ENCODE measurements around the gene FAM3C. TPM values are rescaled to one million over a fixed set of nuclear protein-coding genes. Genes with fewer than 3 reads are reported as not detected.

The FAM3C gene
- total and polyA plus RNA-seq, 2 of the 4 experiments (the other 2 are of a cell fraction) = 11.5 to 45.8 TPM

- Histone ChIP-seq H2AK9ac (replicated peaks; ENCODE audit: low read depth, low read length, poor library complexity) (no peak overlapping the region), H2BK120ac (ENCODE audit: low read depth, low read length) (no peak overlapping the region), H3K9me1 (ENCODE audit: insufficient read depth, low read length) (peaks cover 4% of the 10 kb centered on the region; the same call in 1 of the 2 replicates), H4K20me1 (ENCODE audit: insufficient read depth, low read length) (no peaks in the 10 kb centered on the region), H3K4me3 (ENCODE audit: insufficient read depth, low read depth, low read length) (no peak overlapping the region), H3K4ac (ENCODE audit: low read depth, low read length) (no peak overlapping the region), H3K56ac (ENCODE audit: extremely low read depth, insufficient read depth, low read length) (no peak overlapping the region), H2BK20ac (ENCODE audit: low read depth, low read length) (no peak overlapping the region), H3K9me3 (ENCODE audit: control insufficient read depth, insufficient read depth, low read length) (no peaks in the 10 kb centered on the region), H3K79me1 (ENCODE audit: low read depth in 1 of 2, low read length in 2 of 2) (peaks cover 9 to 17% of the 10 kb centered on the region in 2 experiments), H3K18ac (ENCODE audit: low read depth, low read length) (no peak overlapping the region), H3K27ac (ENCODE audit: insufficient read depth, low read length) (no peak overlapping the region), H4K5ac (ENCODE audit: low read depth, low read length) (no peak overlapping the region), H3K23ac (ENCODE audit: low read depth, low read length) (no peak overlapping the region), H2BK5ac (ENCODE audit: low read depth, low read length, poor library complexity, severe bottlenecking) (no peak overlapping the region), H2AFZ (replicated peaks; ENCODE audit: low read length, poor library complexity) (no peak overlapping the region), H3K27me3 (ENCODE audit: control insufficient read depth, insufficient read depth, low read length) (no peaks in the 10 kb centered on the region), H3K4me1 (ENCODE audit: control insufficient read depth, insufficient read depth, low read length) (no peaks in the 10 kb centered on the region), H2BK15ac (ENCODE audit: low read depth, low read length) (no peak overlapping the region), H2AK5ac (ENCODE audit: low read depth, low read length) (no peak overlapping the region), H4K8ac (ENCODE audit: low read depth in 2 of 2, low read length in 2 of 2) (no peak overlapping the region), H4K91ac (ENCODE audit: insufficient read depth, low read depth, low read length) (no peak overlapping the region), H3K14ac (replicated peaks; ENCODE audit: low read depth, low read length) (no peak overlapping the region), H3K4me2 (ENCODE audit: low read depth, low read length) (no peak overlapping the region), H3K9ac (ENCODE audit: low read depth, low read length) (no peak overlapping the region), H3K36me3 (ENCODE audit: control insufficient read depth, insufficient read depth, low read length) (peaks cover 12% of the 10 kb centered on the region)
- BruUV-seq (replicated peaks) = no TSS peak
- intact Hi-C loops (cut with micrococcal nuclease) (no loop called here), dilution Hi-C loops (cut with HindIII; ENCODE audit: low sequenced_read_pairs, unreplicated experiment) (no loop called here), in situ Hi-C loops (cut with MboI; ENCODE audit: low sequenced_read_pairs) (no loop called here)
- CTCF ChIA-PET = no interaction called here
- ATAC-seq (ENCODE audit: low read depth) = no peak
- no CpG with 5 or more reads among the region's 2 CpGs for WGBS, 2 experiments (ENCODE audit: extremely low coverage in 2 of 2, insufficient read length in 1 of 2)
- DNase-seq = no peak
- POLR2A ChIA-PET (ENCODE audit: unreplicated experiment) = no interaction called here
- TF ChIP-seq CHD1 (IDR thresholded peaks at IDR 0.05; ENCODE audit: low read depth, low read length) (no peak), USF2 (IDR thresholded peaks at IDR 0.05; ENCODE audit: low read depth, low read length) (no peak), RFX5 (IDR thresholded peaks at IDR 0.05; ENCODE audit: low read depth, low read length) (no peak), RAD21 (IDR thresholded peaks at IDR 0.05; ENCODE audit: low read length) (no peak), FOS (IDR thresholded peaks at IDR 0.05; ENCODE audit: low read depth, low read length) (no peak)
Measured at GRCh38 chr7:121376979-121377378, 19.1 kb downstream of the FAM3C start.

All from IMR-90 (cell line).